ENCODE results near the gene CNOT6L. TPM values are rescaled to one million over a fixed set of nuclear protein-coding genes. Genes with fewer than 3 reads are reported as not detected.

Gene CNOT6L
- total RNA-seq, 4 donors from 2014 or later, result 15.3 to 32.1 (median 23.4) TPM

DNA sequence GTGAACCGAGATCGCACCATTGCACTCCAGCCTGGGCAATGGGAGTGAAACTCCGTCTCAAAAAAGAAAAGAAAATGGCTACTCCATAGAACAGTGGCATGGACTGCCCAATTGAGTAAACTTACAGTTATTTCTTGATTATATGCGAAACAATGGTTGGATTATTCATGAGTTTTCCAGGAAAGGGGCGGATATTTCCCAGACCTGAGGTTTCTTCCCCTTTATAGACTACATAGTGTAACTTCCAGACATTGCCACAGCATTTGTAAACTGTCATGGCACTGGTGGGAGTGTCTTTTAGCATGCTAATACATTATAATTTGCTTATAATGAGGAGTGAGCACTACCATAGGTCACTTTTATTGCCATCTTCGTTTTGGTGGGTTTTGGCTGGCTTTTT lies 29.3 kb upstream of the CNOT6L start:
- Histone ChIP-seq H3K36me3 (no peaks in the 10 kb centered on the region), H3K4me1 (peaks cover 0 to 3% (median 0%) of the 10 kb centered on the region in 4 donors), H3K27me3 (no peaks in the 10 kb centered on the region), H3K4me3 (no peak overlapping the region), H3K27ac (no peak overlapping the region), H3K9me3 (no peaks in the 10 kb centered on the region)
- DNase-seq (ENCODE audit: low spot score in 2 of 2), result no peak
- TF ChIP-seq POLR2A (IDR thresholded peaks at IDR 0.05), result no peak
- no peak for TF ChIP-seq EP300 (IDR thresholded peaks at IDR 0.05)
- TF ChIP-seq, protein P1, sequence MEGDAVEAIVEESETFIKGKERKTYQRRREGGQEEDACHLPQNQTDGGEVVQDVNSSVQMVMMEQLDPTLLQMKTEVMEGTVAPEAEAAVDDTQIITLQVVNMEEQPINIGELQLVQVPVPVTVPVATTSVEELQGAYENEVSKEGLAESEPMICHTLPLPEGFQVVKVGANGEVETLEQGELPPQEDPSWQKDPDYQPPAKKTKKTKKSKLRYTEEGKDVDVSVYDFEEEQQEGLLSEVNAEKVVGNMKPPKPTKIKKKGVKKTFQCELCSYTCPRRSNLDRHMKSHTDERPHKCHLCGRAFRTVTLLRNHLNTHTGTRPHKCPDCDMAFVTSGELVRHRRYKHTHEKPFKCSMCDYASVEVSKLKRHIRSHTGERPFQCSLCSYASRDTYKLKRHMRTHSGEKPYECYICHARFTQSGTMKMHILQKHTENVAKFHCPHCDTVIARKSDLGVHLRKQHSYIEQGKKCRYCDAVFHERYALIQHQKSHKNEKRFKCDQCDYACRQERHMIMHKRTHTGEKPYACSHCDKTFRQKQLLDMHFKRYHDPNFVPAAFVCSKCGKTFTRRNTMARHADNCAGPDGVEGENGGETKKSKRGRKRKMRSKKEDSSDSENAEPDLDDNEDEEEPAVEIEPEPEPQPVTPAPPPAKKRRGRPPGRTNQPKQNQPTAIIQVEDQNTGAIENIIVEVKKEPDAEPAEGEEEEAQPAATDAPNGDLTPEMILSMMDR (IDR thresholded peaks at IDR 0.05), result no peak
- 90 to 92% methylated on average over 6 of the region's 6 CpGs for WGBS, 2 donors

DNA sequence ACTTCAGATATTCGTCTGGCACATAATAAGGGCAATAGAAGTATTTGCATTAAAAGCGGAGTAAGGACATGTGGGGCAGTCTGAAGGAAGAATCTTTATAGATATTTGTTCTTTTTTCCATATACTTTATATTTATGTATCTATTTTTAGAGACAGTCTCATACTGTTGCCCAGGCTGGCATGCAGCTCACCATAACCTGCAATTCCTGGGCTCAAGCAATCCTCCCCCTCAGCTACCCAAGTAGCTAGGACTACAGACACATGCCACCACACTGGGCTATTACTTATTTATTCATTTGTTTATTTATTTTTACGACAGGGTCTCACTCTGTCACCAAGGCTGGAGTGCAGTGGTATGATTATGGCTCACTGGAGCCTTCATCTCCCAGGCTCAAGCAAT lies 26.8 kb upstream of the CNOT6L start:
- no peak for DNase-seq (ENCODE audit: low spot score in 2 of 2)
- WGBS, 2 donors, result 87 to 90% methylated on average over 3 of the region's 3 CpGs
- Histone ChIP-seq H3K27me3 (no peaks in the 10 kb centered on the region), H3K27ac (no peak overlapping the region), H3K4me1 (no peaks in the 10 kb centered on the region), H3K4me3 (no peak overlapping the region), H3K9me3 (no peaks in the 10 kb centered on the region), H3K36me3 (no peaks in the 10 kb centered on the region)
- TF ChIP-seq EP300 (IDR thresholded peaks at IDR 0.05), result no peak
- TF ChIP-seq, protein P1 (IDR thresholded peaks at IDR 0.05), result no peak
- no peak for TF ChIP-seq POLR2A (IDR thresholded peaks at IDR 0.05)

DNA sequence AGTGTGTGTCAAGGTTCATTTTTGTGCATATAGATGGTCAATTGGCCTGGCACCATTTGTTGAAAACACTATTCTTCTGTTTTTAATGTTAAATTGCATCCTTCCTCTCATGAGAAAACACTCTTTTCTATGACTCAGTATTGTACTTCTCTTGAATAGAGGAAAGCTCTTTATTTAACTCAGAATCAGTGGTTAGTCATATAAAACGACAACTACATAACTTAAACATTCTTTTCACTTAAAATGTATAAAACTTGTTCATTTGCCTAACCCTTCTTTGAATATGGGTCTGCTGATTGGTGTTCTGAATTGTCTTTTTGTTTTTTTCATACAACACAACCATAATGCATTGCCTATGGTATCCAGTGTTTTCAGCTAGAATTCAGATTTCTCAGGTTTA lies 26.2 kb upstream of the CNOT6L start:
- Histone ChIP-seq H3K27me3 (no peaks in the 10 kb centered on the region), H3K4me3 (no peak overlapping the region), H3K36me3 (no peaks in the 10 kb centered on the region), H3K27ac (no peak overlapping the region), H3K9me3 (no peaks in the 10 kb centered on the region), H3K4me1 (no peaks in the 10 kb centered on the region)
- WGBS, 2 donors, result 40% methylated on average over 1 of the region's 1 CpG
- TF ChIP-seq, protein P1 (IDR thresholded peaks at IDR 0.05), result no peak
- no peak for TF ChIP-seq POLR2A (IDR thresholded peaks at IDR 0.05)
- no peak for TF ChIP-seq EP300 (IDR thresholded peaks at IDR 0.05)
- DNase-seq (ENCODE audit: low spot score in 2 of 2), result no peak

DNA sequence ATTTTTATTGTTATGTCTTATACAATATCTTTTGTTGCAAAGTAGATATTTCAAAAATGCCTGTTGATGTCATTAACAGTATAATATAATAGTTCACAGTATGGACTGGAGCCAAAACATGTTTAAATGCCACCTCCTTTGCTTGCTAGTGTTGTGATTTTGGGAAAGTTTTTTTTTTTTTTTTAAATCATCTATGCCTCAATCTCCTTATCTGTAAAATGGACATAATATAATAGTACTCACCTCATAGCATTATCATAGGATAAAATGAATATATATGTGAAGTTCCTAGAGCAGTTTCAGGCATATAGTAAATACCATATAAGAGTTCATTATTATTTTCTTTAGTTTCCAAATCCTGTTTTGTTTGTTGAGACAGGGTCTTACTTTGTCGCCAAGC lies 25.2 kb upstream of the CNOT6L start:
- no peak overlapping the region for H3K4me3 ChIP-seq
- H3K27ac ChIP-seq, result no peak overlapping the region
- no peaks in the 10 kb centered on the region for H3K4me1 ChIP-seq
- 100% methylated on average over 1 of the region's 1 CpG for WGBS, 2 donors
- no peak for TF ChIP-seq POLR2A (IDR thresholded peaks at IDR 0.05)
- TF ChIP-seq, protein P1 (IDR thresholded peaks at IDR 0.05), result no peak
- no peak for TF ChIP-seq EP300 (IDR thresholded peaks at IDR 0.05)
- DNase-seq (ENCODE audit: low spot score in 2 of 2), result no peak
- no peaks in the 10 kb centered on the region for H3K36me3 ChIP-seq
- H3K9me3 ChIP-seq, result no peaks in the 10 kb centered on the region
- no peaks in the 10 kb centered on the region for H3K27me3 ChIP-seq

DNA sequence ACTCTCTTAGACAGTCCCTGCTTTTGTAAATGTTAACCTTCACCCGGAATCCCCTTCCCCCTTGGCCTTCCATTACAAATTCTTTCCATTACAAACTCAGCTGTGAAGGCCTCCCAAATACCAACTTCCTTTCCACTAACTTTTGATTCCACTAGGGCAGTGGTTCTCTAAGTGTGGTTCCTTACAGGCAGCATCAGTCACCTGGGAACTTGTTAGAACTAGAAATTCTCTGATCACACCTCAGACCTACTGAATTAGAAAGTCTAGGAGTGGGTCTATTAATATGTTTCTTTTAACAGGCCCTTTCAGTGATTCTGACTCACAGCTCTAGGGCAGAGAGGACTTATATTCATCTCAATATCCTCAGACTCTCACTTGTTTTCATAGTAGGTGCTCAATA lies 24.5 kb upstream of the CNOT6L start:
- DNase-seq (ENCODE audit: low spot score in 2 of 2), result no peak
- Histone ChIP-seq H3K27me3 (no peaks in the 10 kb centered on the region), H3K36me3 (no peaks in the 10 kb centered on the region), H3K4me1 (no peaks in the 10 kb centered on the region), H3K27ac (no peak overlapping the region), H3K4me3 (no peak overlapping the region), H3K9me3 (no peaks in the 10 kb centered on the region)
- WGBS, 2 donors, result 19 to 27% methylated on average over 1 of the region's 1 CpG
- TF ChIP-seq, protein P1 (IDR thresholded peaks at IDR 0.05), result no peak
- TF ChIP-seq POLR2A (IDR thresholded peaks at IDR 0.05) (no peak), EP300 (IDR thresholded peaks at IDR 0.05) (no peak)

Data from tibial nerve (tissue), 4 donors.